Neural cell (in vitro differentiated cells): ENCODE results near the gene FERMT1. TPM values are rescaled to one million over a fixed set of nuclear protein-coding genes. Genes with fewer than 3 reads are reported as not detected.
"Not testable (repeated sequence)": the region's sequence is repeated elsewhere in the genome, so short reads cannot be mapped to it uniquely, and the experiment has no call there.

Experiments
- H2AFZ ChIP-seq: fragments of 200-600, 300-800 bp; sonication (generic), shearing (Covaris generic); 2 replicates; pipeline ENCODE4 v1.6.0; 2014; ENCODE audit warnings: low read depth, mild to moderate bottlenecking, antibody characterized with exemption, low read length, moderate library complexity
- H3F3A ChIP-seq: fragments of 200-600 bp; shearing (Covaris generic); 2 replicates; pipeline ENCODE4 v1.6.1; 2016; ENCODE audit warnings: mild to moderate bottlenecking, moderate library complexity, mixed read lengths, antibody characterized with exemption, low read length; ENCODE audit not compliant: insufficient read depth, poor library complexity, severe bottlenecking
- H3K27ac ChIP-seq: fragments of 200-600, 300-800 bp; sonication (generic), shearing (Covaris generic); 2 replicates; pipeline ENCODE4 v1.5.1; 2014; ENCODE audit warnings: mild to moderate bottlenecking, low read length, moderate library complexity
- H3K27me3 ChIP-seq: fragments of 300-800, 200-600 bp; sonication (generic), shearing (Covaris generic); 2 replicates; pipeline ENCODE4 v1.6.0; 2014; ENCODE audit warnings: mild to moderate bottlenecking, low read depth, low read length, moderate library complexity; ENCODE audit not compliant: insufficient read depth
- H3K36me3 ChIP-seq: fragments of 300-800, 200-600 bp; sonication (generic), shearing (Covaris generic); 2 replicates; pipeline ENCODE4 v1.5.1; 2014; ENCODE audit warnings: mild to moderate bottlenecking, antibody characterized with exemption, low read length, moderate library complexity; ENCODE audit not compliant: insufficient read depth
- H3K4me2 ChIP-seq: fragments of 300-800, 200-600 bp; sonication (generic), shearing (Covaris generic); 2 replicates; pipeline ENCODE4 v1.6.0; 2014; ENCODE audit warnings: mild to moderate bottlenecking, low read length
- H3K4me3 ChIP-seq: fragments of 300-800, 200-600 bp; sonication (generic), shearing (Covaris generic); 2 replicates; pipeline ENCODE4 v1.5.1; 2014; ENCODE audit warnings: mild to moderate bottlenecking, low read length, moderate library complexity
- H3K79me2 ChIP-seq: fragments of 200-600 bp; shearing (Covaris generic); replicated peaks from 2 replicates; pipeline ENCODE4 v1.6.0; 2014; ENCODE audit warnings: mild to moderate bottlenecking, low read length, moderate library complexity; ENCODE audit not compliant: insufficient read depth
- H3K9ac ChIP-seq: fragments of 300-800, 200-600 bp; sonication (generic), shearing (Covaris generic); 2 replicates; pipeline ENCODE4 v1.6.1; 2016; ENCODE audit warnings: mild to moderate bottlenecking, low read length, mixed read lengths
- H3K9me2 ChIP-seq: fragments of 200-600 bp; shearing (Covaris generic); 2 replicates; pipeline ENCODE4 v1.6.1; 2016; ENCODE audit warnings: mild to moderate bottlenecking, low read length, mixed read lengths; ENCODE audit not compliant: insufficient read depth
- H3K9me3 ChIP-seq: fragments of 200-600, 300-800 bp; sonication (generic), shearing (Covaris generic); 2 replicates; pipeline ENCODE4 v1.6.1; 2016; ENCODE audit warnings: mild to moderate bottlenecking, mixed run types, low read length, moderate library complexity, mixed read lengths
- H4K20me1 ChIP-seq: fragments of 200-600 bp; shearing (Covaris generic); 2 replicates; pipeline ENCODE4 v1.6.1; 2016; ENCODE audit warnings: mild to moderate bottlenecking, mixed run types; ENCODE audit not compliant: insufficient read depth
- CTCF ChIP-seq: fragments of 450-650 bp; IDR thresholded peaks from 2 replicates; pipeline ENCODE4 v1.5.1; 2014; ENCODE audit warnings: antibody characterized with exemption, mild to moderate bottlenecking, moderate library complexity; ENCODE audit not compliant: poor library complexity, severe bottlenecking
- EP300 ChIP-seq: fragments of 450-650 bp; conservative IDR thresholded peaks from 2 replicates; pipeline ENCODE4 v1.6.1; 2014; ENCODE audit warnings: antibody characterized with exemption, mild to moderate bottlenecking, moderate library complexity; ENCODE audit not compliant: poor library complexity, severe bottlenecking
- EZH2 ChIP-seq: fragments of 200-600, 300-800 bp; shearing (Covaris generic), sonication (generic); IDR thresholded peaks from 2 replicates; pipeline ENCODE4 v1.6.1; 2014; ENCODE audit warnings: antibody characterized with exemption, low read length, borderline replicate concordance, mild to moderate bottlenecking; ENCODE audit not compliant: insufficient read depth, poor library complexity, severe bottlenecking
- MXI1 ChIP-seq: fragments of 450-650 bp; conservative IDR thresholded peaks from 2 replicates; pipeline ENCODE4 v1.6.1; 2014; ENCODE audit warnings: antibody characterized with exemption, mild to moderate bottlenecking; ENCODE audit not compliant: poor library complexity, severe bottlenecking
- POLR2AphosphoS5 ChIP-seq: IDR thresholded peaks from 2 replicates; pipeline ENCODE4 v1.6.1; 2012
- RAD21 ChIP-seq: fragments of 450-650 bp; conservative IDR thresholded peaks from 2 replicates; pipeline ENCODE4 v1.6.1; 2014; ENCODE audit warnings: antibody characterized with exemption, mild to moderate bottlenecking, moderate library complexity
- REST ChIP-seq: IDR thresholded peaks from 2 replicates; pipeline ENCODE4 v1.6.1; 2012; ENCODE audit warnings: borderline replicate concordance
- SMC3 ChIP-seq: fragments of 450-650 bp; conservative IDR thresholded peaks from 2 replicates; pipeline ENCODE4 v1.6.1; 2014; ENCODE audit warnings: antibody characterized with exemption, mild to moderate bottlenecking, moderate library complexity; ENCODE audit not compliant: poor library complexity
- TAF1 ChIP-seq: IDR thresholded peaks from 2 replicates; pipeline ENCODE4 v1.6.1; 2012; ENCODE audit warnings: low read depth
- polyA plus RNA-seq: library from polyadenylated mRNA; depleted of rRNA; stranded (reverse); fragments of >200 nt; gene quantifications from 2 replicates; pipeline ENCODE4 v1.2.3, GENCODE V29; 2014

Gene FERMT1
- polyA plus RNA-seq, 1 donor from 2014 or later, result not detected

GRCh38 chr20:6034134-6034969 is 88.5 kb downstream of the FERMT1 start:
- Histone ChIP-seq H3K36me3 (no peaks in the 10 kb centered on the region), H3F3A (no peaks in the 10 kb centered on the region), H3K4me2 (no peak overlapping the region), H3K9me2 (no peaks in the 10 kb centered on the region), H3K27ac (no peak overlapping the region), H4K20me1 (no peaks in the 10 kb centered on the region), H3K9ac (no peak overlapping the region), H3K79me2 (no peaks in the 10 kb centered on the region), H2AFZ (no peak overlapping the region), H3K4me3 (no peak overlapping the region), H3K27me3 (no peaks in the 10 kb centered on the region), H3K9me3 (no peaks in the 10 kb centered on the region)
- no peak for TF ChIP-seq RAD21
- TF ChIP-seq MXI1, result no peak
- TF ChIP-seq TAF1, result no peak
- TF ChIP-seq REST, result no peak
- TF ChIP-seq SMC3, result no peak
- no peak for TF ChIP-seq EP300
- TF ChIP-seq EZH2, result no peak
- no peak for TF ChIP-seq CTCF
- TF ChIP-seq POLR2AphosphoS5, result no peak

GRCh38 chr20:6032907-6033306 is 89.9 kb downstream of the FERMT1 start:
- not testable (repeated sequence) for H3K4me3 ChIP-seq, H2AFZ ChIP-seq, H3K79me2 ChIP-seq, H3F3A ChIP-seq, H3K27me3 ChIP-seq, H3K27ac ChIP-seq, H3K4me2 ChIP-seq, H3K36me3 ChIP-seq, H3K9ac ChIP-seq, H3K9me3 ChIP-seq, H3K9me2 ChIP-seq, H4K20me1 ChIP-seq
